Measurements from ENCODE around the gene EFCAB6.

DNA sequence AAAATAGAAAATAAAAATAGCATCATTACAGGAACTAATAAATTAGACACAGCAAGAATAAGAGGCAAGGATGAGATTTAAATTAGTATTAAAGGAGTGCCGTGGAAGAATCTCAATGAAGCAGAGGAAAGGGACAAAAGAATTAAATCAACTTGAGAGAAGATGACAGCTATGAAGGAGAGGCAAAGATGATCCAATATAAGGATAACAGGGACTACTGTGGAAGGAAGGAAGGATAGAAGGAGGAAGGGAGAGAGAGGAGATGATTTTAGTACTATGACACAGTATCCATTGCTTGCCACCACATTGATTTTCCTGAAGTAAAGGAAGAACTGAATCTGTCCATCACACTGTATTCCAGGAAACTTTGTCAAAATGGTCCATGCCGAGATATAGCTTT is 98.0 kb downstream of the EFCAB6 start:
- TF ChIP-seq, protein P1, sequence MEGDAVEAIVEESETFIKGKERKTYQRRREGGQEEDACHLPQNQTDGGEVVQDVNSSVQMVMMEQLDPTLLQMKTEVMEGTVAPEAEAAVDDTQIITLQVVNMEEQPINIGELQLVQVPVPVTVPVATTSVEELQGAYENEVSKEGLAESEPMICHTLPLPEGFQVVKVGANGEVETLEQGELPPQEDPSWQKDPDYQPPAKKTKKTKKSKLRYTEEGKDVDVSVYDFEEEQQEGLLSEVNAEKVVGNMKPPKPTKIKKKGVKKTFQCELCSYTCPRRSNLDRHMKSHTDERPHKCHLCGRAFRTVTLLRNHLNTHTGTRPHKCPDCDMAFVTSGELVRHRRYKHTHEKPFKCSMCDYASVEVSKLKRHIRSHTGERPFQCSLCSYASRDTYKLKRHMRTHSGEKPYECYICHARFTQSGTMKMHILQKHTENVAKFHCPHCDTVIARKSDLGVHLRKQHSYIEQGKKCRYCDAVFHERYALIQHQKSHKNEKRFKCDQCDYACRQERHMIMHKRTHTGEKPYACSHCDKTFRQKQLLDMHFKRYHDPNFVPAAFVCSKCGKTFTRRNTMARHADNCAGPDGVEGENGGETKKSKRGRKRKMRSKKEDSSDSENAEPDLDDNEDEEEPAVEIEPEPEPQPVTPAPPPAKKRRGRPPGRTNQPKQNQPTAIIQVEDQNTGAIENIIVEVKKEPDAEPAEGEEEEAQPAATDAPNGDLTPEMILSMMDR (IDR thresholded peaks at IDR 0.05) = no peak
- TF ChIP-seq POLR2A (IDR thresholded peaks at IDR 0.05) (no peak), EP300 (IDR thresholded peaks at IDR 0.05) (no peak), POLR2AphosphoS5 (IDR thresholded peaks at IDR 0.05) (no peak)

Data from gastroesophageal sphincter (tissue), 3 donors.